ENCODE measurements around the gene ERP44.
"Not testable (repeated sequence)": the region's sequence is repeated elsewhere in the genome, so short reads cannot be mapped to it uniquely, and the experiment has no call there.

Gene ERP44

GRCh38 chr9:100101608-100102007, 2.8 kb upstream of the ERP44 start:
- Histone ChIP-seq H3K27ac (ENCODE audit: low read depth, low read length) (no peak overlapping the region), H3K4me3 (ENCODE audit: low read depth, low read length) (no peak overlapping the region), H3K79me2 (ENCODE audit: control insufficient read depth, insufficient read depth, low read length, unreplicated experiment) (peaks cover 27% of the 10 kb centered on the region), H3K27me3 (ENCODE audit: insufficient read depth, low read length) (no peaks in the 10 kb centered on the region), H2AFZ (ENCODE audit: low read length, unreplicated experiment) (no peak overlapping the region), H3K4me1 (ENCODE audit: control insufficient read depth, insufficient read depth, low read length, unreplicated experiment) (peaks cover 12% of the 10 kb centered on the region), H3K36me3 (ENCODE audit: insufficient read depth, low read length) (peaks cover 21% of the 10 kb centered on the region)

GRCh38 chr9:100100146-100100667, 1.4 kb upstream of the ERP44 start:
- peaks cover 13% of the 10 kb centered on the region for H3K36me3 ChIP-seq (ENCODE audit: insufficient read depth, low read length)
- H3K79me2 ChIP-seq (ENCODE audit: control insufficient read depth, insufficient read depth, low read length, unreplicated experiment) = peaks cover 40% of the 10 kb centered on the region
- peak overlapping the region; percentile 94 for H2AFZ ChIP-seq (ENCODE audit: low read length, unreplicated experiment)
- H3K4me3 ChIP-seq (ENCODE audit: low read depth, low read length) = peak overlapping the region; percentile 95
- peak overlapping the region; percentile 35; the same call in 1 of the 2 replicates for H3K27ac ChIP-seq (ENCODE audit: low read depth, low read length)
- H3K27me3 ChIP-seq (ENCODE audit: insufficient read depth, low read length) = no peaks in the 10 kb centered on the region
- peaks cover 12% of the 10 kb centered on the region for H3K4me1 ChIP-seq (ENCODE audit: control insufficient read depth, insufficient read depth, low read length, unreplicated experiment)

GRCh38 chr9:100099722-100100042, 882 bp upstream of the ERP44 start:
- Histone ChIP-seq H3K4me3 (ENCODE audit: low read depth, low read length) (peak overlapping the region; percentile 95), H3K27ac (ENCODE audit: low read depth, low read length) (peak overlapping the region; percentile 35), H2AFZ (ENCODE audit: low read length, unreplicated experiment) (peak overlapping the region; percentile 94)

GRCh38 chr9:100098046-100098886, 534 bp downstream of the ERP44 start:
- Histone ChIP-seq H3K27ac (ENCODE audit: low read depth, low read length) (peak overlapping the region; percentile 61), H3K4me3 (ENCODE audit: low read depth, low read length) (peak overlapping the region; percentile 95), H3K27me3 (ENCODE audit: insufficient read depth, low read length) (no peaks in the 10 kb centered on the region), H3K4me1 (ENCODE audit: control insufficient read depth, insufficient read depth, low read length, unreplicated experiment) (peaks cover 12% of the 10 kb centered on the region), H3K79me2 (ENCODE audit: control insufficient read depth, insufficient read depth, low read length, unreplicated experiment) (peaks cover 55% of the 10 kb centered on the region), H3K36me3 (ENCODE audit: insufficient read depth, low read length) (peaks cover 4% of the 10 kb centered on the region; the same call in 1 of the 2 replicates), H2AFZ (ENCODE audit: low read length, unreplicated experiment) (peak overlapping the region; percentile 43)

More at GRCh38 chr9:100099722-100100042, 882 bp upstream of the ERP44 start:
- no peaks in the 10 kb centered on the region for H3K27me3 ChIP-seq (ENCODE audit: insufficient read depth, low read length)
- peaks cover 9% of the 10 kb centered on the region for H3K36me3 ChIP-seq (ENCODE audit: insufficient read depth, low read length)
- peaks cover 44% of the 10 kb centered on the region for H3K79me2 ChIP-seq (ENCODE audit: control insufficient read depth, insufficient read depth, low read length, unreplicated experiment)
- peaks cover 12% of the 10 kb centered on the region for H3K4me1 ChIP-seq (ENCODE audit: control insufficient read depth, insufficient read depth, low read length, unreplicated experiment)

- Histone ChIP-seq H3K27ac (ENCODE audit: low read depth, low read length) (no peak overlapping the region), H3K4me1 (ENCODE audit: control insufficient read depth, insufficient read depth, low read length, unreplicated experiment) (peaks cover 12% of the 10 kb centered on the region), H3K36me3 (ENCODE audit: insufficient read depth, low read length) (peaks cover 4% of the 10 kb centered on the region; the same call in 1 of the 2 replicates), H3K79me2 (ENCODE audit: control insufficient read depth, insufficient read depth, low read length, unreplicated experiment) (peaks cover 69% of the 10 kb centered on the region), H3K4me3 (ENCODE audit: low read depth, low read length) (no peak overlapping the region), H3K27me3 (ENCODE audit: insufficient read depth, low read length) (no peaks in the 10 kb centered on the region), H2AFZ (ENCODE audit: low read length, unreplicated experiment) (no peak overlapping the region)
Observed at GRCh38 chr9:100096378-100096916, 2.4 kb downstream of the ERP44 start.

GRCh38 chr9:100094411-100094810, 4.4 kb downstream of the ERP44 start:
- H2AFZ ChIP-seq (ENCODE audit: low read length, unreplicated experiment); H3K36me3 ChIP-seq (ENCODE audit: insufficient read depth, low read length); H3K27me3 ChIP-seq (ENCODE audit: insufficient read depth, low read length); H3K4me3 ChIP-seq (ENCODE audit: low read depth, low read length); H3K27ac ChIP-seq (ENCODE audit: low read depth, low read length): not testable (repeated sequence)
- Histone ChIP-seq H3K79me2 (ENCODE audit: control insufficient read depth, insufficient read depth, low read length, unreplicated experiment) (peaks cover 69% of the 10 kb centered on the region), H3K4me1 (ENCODE audit: control insufficient read depth, insufficient read depth, low read length, unreplicated experiment) (peaks cover 17% of the 10 kb centered on the region)

GRCh38 chr9:100092066-100092465, 6.7 kb downstream of the ERP44 start:
- H3K4me1 ChIP-seq (ENCODE audit: control insufficient read depth, insufficient read depth, low read length, unreplicated experiment) = peaks cover 20% of the 10 kb centered on the region
- peaks cover 73% of the 10 kb centered on the region for H3K79me2 ChIP-seq (ENCODE audit: control insufficient read depth, insufficient read depth, low read length, unreplicated experiment)
- no peaks in the 10 kb centered on the region for H3K27me3 ChIP-seq (ENCODE audit: insufficient read depth, low read length)
- no peak overlapping the region for H2AFZ ChIP-seq (ENCODE audit: low read length, unreplicated experiment)
- no peaks in the 10 kb centered on the region for H3K36me3 ChIP-seq (ENCODE audit: insufficient read depth, low read length)
- no peak overlapping the region for H3K27ac ChIP-seq (ENCODE audit: low read depth, low read length)
- H3K4me3 ChIP-seq (ENCODE audit: low read depth, low read length) = no peak overlapping the region

GRCh38 chr9:100091650-100092049, 7.2 kb downstream of the ERP44 start:
- Histone ChIP-seq H3K79me2 (ENCODE audit: control insufficient read depth, insufficient read depth, low read length, unreplicated experiment) (peaks cover 71% of the 10 kb centered on the region), H3K36me3 (ENCODE audit: insufficient read depth, low read length) (no peaks in the 10 kb centered on the region), H3K27ac (ENCODE audit: low read depth, low read length) (no peak overlapping the region), H3K27me3 (ENCODE audit: insufficient read depth, low read length) (no peaks in the 10 kb centered on the region), H2AFZ (ENCODE audit: low read length, unreplicated experiment) (no peak overlapping the region), H3K4me3 (ENCODE audit: low read depth, low read length) (no peak overlapping the region), H3K4me1 (ENCODE audit: control insufficient read depth, insufficient read depth, low read length, unreplicated experiment) (peaks cover 18% of the 10 kb centered on the region)

GRCh38 chr9:100090880-100091279, 7.9 kb downstream of the ERP44 start:
- Histone ChIP-seq H3K79me2 (ENCODE audit: control insufficient read depth, insufficient read depth, low read length, unreplicated experiment) (peaks cover 71% of the 10 kb centered on the region), H3K4me1 (ENCODE audit: control insufficient read depth, insufficient read depth, low read length, unreplicated experiment) (peaks cover 18% of the 10 kb centered on the region), H2AFZ (ENCODE audit: low read length, unreplicated experiment) (no peak overlapping the region), H3K36me3 (ENCODE audit: insufficient read depth, low read length) (no peaks in the 10 kb centered on the region), H3K27me3 (ENCODE audit: insufficient read depth, low read length) (no peaks in the 10 kb centered on the region), H3K27ac (ENCODE audit: low read depth, low read length) (no peak overlapping the region), H3K4me3 (ENCODE audit: low read depth, low read length) (no peak overlapping the region)

GRCh38 chr9:100088202-100088601, 10.6 kb downstream of the ERP44 start:
- Histone ChIP-seq H3K79me2 (ENCODE audit: control insufficient read depth, insufficient read depth, low read length, unreplicated experiment) (peaks cover 67% of the 10 kb centered on the region), H2AFZ (ENCODE audit: low read length, unreplicated experiment) (no peak overlapping the region), H3K27ac (ENCODE audit: low read depth, low read length) (no peak overlapping the region), H3K4me3 (ENCODE audit: low read depth, low read length) (no peak overlapping the region), H3K4me1 (ENCODE audit: control insufficient read depth, insufficient read depth, low read length, unreplicated experiment) (peaks cover 25% of the 10 kb centered on the region), H3K27me3 (ENCODE audit: insufficient read depth, low read length) (no peaks in the 10 kb centered on the region), H3K36me3 (ENCODE audit: insufficient read depth, low read length) (no peaks in the 10 kb centered on the region)

- H3K4me1 ChIP-seq (ENCODE audit: control insufficient read depth, insufficient read depth, low read length, unreplicated experiment) = peaks cover 35% of the 10 kb centered on the region
- H3K36me3 ChIP-seq (ENCODE audit: insufficient read depth, low read length) = no peaks in the 10 kb centered on the region
- H3K27ac ChIP-seq (ENCODE audit: low read depth, low read length) = no peak overlapping the region
- H3K27me3 ChIP-seq (ENCODE audit: insufficient read depth, low read length) = no peaks in the 10 kb centered on the region
- H2AFZ ChIP-seq (ENCODE audit: low read length, unreplicated experiment) = no peak overlapping the region
- no peak overlapping the region for H3K4me3 ChIP-seq (ENCODE audit: low read depth, low read length)
- peaks cover 61% of the 10 kb centered on the region for H3K79me2 ChIP-seq (ENCODE audit: control insufficient read depth, insufficient read depth, low read length, unreplicated experiment)
Observed at GRCh38 chr9:100087218-100087617, 11.6 kb downstream of the ERP44 start.

Measured in ACC112 (cell line).